HepG2 (cell line): ENCODE measurements around the gene EARS2. TPM values are rescaled to one million over a fixed set of nuclear protein-coding genes. Genes with fewer than 3 reads are reported as not detected.

Experiments
- ATAC-seq: fragments of 200-7000 bp; cut with Tn5 transposase; 3 replicates; pipeline ENCODE4 v1.9.1; 2020; ENCODE audit warnings: mild to moderate bottlenecking, moderate library complexity
- BruUV-seq: library from RNA; stranded (reverse); fragments of 400-500 nt; replicated peaks from 2 replicates; lab custom pipeline; 2021; lab: Mats Ljungman, UMichigan
- CTCF ChIA-PET: fragments of 300-600 bp; formaldehyde crosslinking; extraction: SDS; loops from one replicate; lab custom pipeline; 2021; ENCODE audit warnings: low total read pairs, inconsistent platforms, low intra/inter-chr PET ratio; lab: Yijun Ruan, JAX
- POLR2A ChIA-PET: fragments of 350-600 bp; sonication (Branson Sonifier 250); formaldehyde crosslinking; loops from one replicate; lab custom pipeline; 2020; ENCODE audit warnings: antibody characterized with exemption, inconsistent platforms; lab: Yijun Ruan, JAX
- DNase-seq: peaks from one replicate; pipeline ENCODE4 v3.0.0-alpha.2; 2015; ENCODE audit warnings: low spot score
- FAIRE-seq: peaks from 3 replicates; lab custom pipeline; 2011; peaks lifted over from hg19 to GRCh38; lab: Jason Lieb, UNC
- H2AFZ ChIP-seq: one replicate; pipeline ENCODE4 v1.6.1; 2011; ENCODE audit warnings: low read length, inconsistent platforms
- H3K27ac ChIP-seq: fragments of 300-600 bp; 3 replicates; pipeline ENCODE4 v1.8.0; 2011; ENCODE audit warnings: mixed run types, mild to moderate bottlenecking, mixed read lengths, low read length, inconsistent platforms; ENCODE audit not compliant: insufficient read depth; ENCODE audit errors: extremely low read length
- H3K27me3 ChIP-seq, 2 experiments: fragments of 200-600 bp in 1 of 2; 2 replicates in 1 of 2; 3 replicates in 1 of 2; pipeline versions ENCODE4 v1.6.0 to v1.8.0; 2011; ENCODE audit warnings: low read length in 2 of 2, mild to moderate bottlenecking in 2 of 2, moderate library complexity in 2 of 2, inconsistent platforms in 1 of 2; ENCODE audit not compliant: insufficient read depth in 2 of 2, control insufficient read depth in 1 of 2
- H3K36me3 ChIP-seq, 2 experiments: fragments of 200-600 bp in 1 of 2; replicated peaks in 1 of 2; 2 replicates in 1 of 2; 3 replicates in 1 of 2; pipeline versions ENCODE4 v1.5.1 to v1.8.0; 2011; ENCODE audit warnings: low read length in 2 of 2, inconsistent platforms in 1 of 2; ENCODE audit not compliant: insufficient read depth in 2 of 2, control insufficient read depth in 1 of 2
- H3K4me1 ChIP-seq: 2 replicates; pipeline ENCODE4 v1.5.1; 2012; ENCODE audit warnings: low read length, inconsistent platforms; ENCODE audit not compliant: insufficient read depth
- H3K4me2 ChIP-seq: 2 replicates; pipeline ENCODE4 v1.6.0; 2011; ENCODE audit warnings: low read depth, low read length, inconsistent platforms
- H3K4me3 ChIP-seq, 3 experiments: fragments of 200-600 bp in 1 of 3; sonication (generic), shearing (Covaris generic) in 1 of 3; replicated peaks in 1 of 3; 2 replicates each; pipeline ENCODE4 v1.5.1; 2011 to 2016; ENCODE audit warnings: low read length in 3 of 3, inconsistent platforms in 2 of 3, low read depth in 2 of 3, mild to moderate bottlenecking in 2 of 3, control low read depth in 1 of 3, mixed read lengths in 1 of 3; ENCODE audit not compliant: insufficient read depth in 1 of 3
- H3K79me2 ChIP-seq: one replicate; pipeline ENCODE4 v1.6.1; 2011; ENCODE audit warnings: low read length, inconsistent platforms; ENCODE audit not compliant: insufficient read depth
- H3K9ac ChIP-seq: 2 replicates; pipeline ENCODE4 v1.6.0; 2011; ENCODE audit warnings: mild to moderate bottlenecking, low read depth, low read length, inconsistent platforms; ENCODE audit not compliant: insufficient read depth
- H3K9me3 ChIP-seq: 2 replicates; pipeline ENCODE4 v1.5.1; 2012; ENCODE audit warnings: mild to moderate bottlenecking, low read length
- H4K20me1 ChIP-seq: 2 replicates; pipeline ENCODE4 v1.6.0; 2011; ENCODE audit warnings: inconsistent platforms, mild to moderate bottlenecking, low read length, moderate library complexity; ENCODE audit not compliant: insufficient read depth
- MEIS1 ChIP-seq: sonication (generic); formaldehyde crosslinking; IDR thresholded peaks from 2 replicates; pipeline ENCODE4 v1.9.0; 2021; ENCODE audit warnings: mild to moderate bottlenecking, missing genetic modification reagents, moderate library complexity, borderline replicate concordance
- MLXIP ChIP-seq: sonication (generic); formaldehyde crosslinking; IDR thresholded peaks from 2 replicates; pipeline ENCODE4 v1.9.0; 2021; ENCODE audit warnings: missing genetic modification reagents, borderline replicate concordance
- NFYC ChIP-seq: IDR thresholded peaks from 2 replicates; pipeline ENCODE4 v1.6.1; 2016; ENCODE audit warnings: missing genetic modification reagents, missing compliant biosample characterization
- NRL ChIP-seq: sonication (generic); formaldehyde crosslinking; IDR thresholded peaks from 2 replicates; pipeline ENCODE4 v1.5.0; 2020; ENCODE audit warnings: missing genetic modification reagents, mild to moderate bottlenecking, moderate library complexity, borderline replicate concordance
- RBAK ChIP-seq: sonication (generic); formaldehyde crosslinking; IDR thresholded peaks from 2 replicates; pipeline ENCODE4 v1.5.1; 2020; ENCODE audit warnings: mild to moderate bottlenecking, missing genetic modification reagents
- REL ChIP-seq: sonication (generic); formaldehyde crosslinking; conservative IDR thresholded peaks from 2 replicates; pipeline ENCODE4 v1.8.0; 2022; ENCODE audit warnings: mild to moderate bottlenecking, missing genetic modification reagents, moderate library complexity
- ZHX2 ChIP-seq, 2 experiments: sonication (generic) in 1 of 2; formaldehyde crosslinking in 1 of 2; IDR thresholded peaks; 2 replicates each; pipeline versions ENCODE4 v1.6.1 to v1.9.0; 2014 to 2022; ENCODE audit warnings: antibody characterized with exemption in 1 of 2, borderline replicate concordance in 1 of 2, inconsistent platforms in 1 of 2, low read depth in 1 of 2, missing genetic modification reagents in 1 of 2
- ZNF550 ChIP-seq: sonication (generic); formaldehyde crosslinking; IDR thresholded peaks from 2 replicates; pipeline ENCODE4 v1.4.0; 2020; ENCODE audit warnings: mild to moderate bottlenecking, missing genetic modification reagents, borderline replicate concordance
- WGBS: methylation state at CpG from one replicate; pipeline ENCODE4 v1.1.6; 2017; ENCODE audit warnings: low lambda C conversion rate; 5-methylcytosine and 5-hydroxymethylcytosine counted together
- in situ Hi-C: cut with HindIII; loops from 2 replicates; pipeline ENCODE4 v1.10.0; 2017; ENCODE audit warnings: low pct_unique_long_range_greater_than_20kb; ENCODE audit not compliant: extremely low pct_ligation_motif_present
- intact Hi-C: fragments of 100-400 bp; cut with micrococcal nuclease; formaldehyde crosslinking; loops from one replicate; pipeline ENCODE4 v1.10.0; 2022; ENCODE audit not compliant: unreplicated experiment
- polyA plus RNA-seq, 8 experiments: library from polyadenylated mRNA; depleted of rRNA in 3 of 8; stranded (reverse) in 7 of 8; unstranded in 1 of 8; fragments of >200 nt; fragmentation: Illumina TruSeq in 4 of 8; extraction: Trizol in 4 of 8; gene quantifications; 2 replicates each; pipeline versions ENCODE4 v1.2.1 to v1.2.3, GENCODE V29; 2011 to 2016; ENCODE audit warnings: low read depth in 4 of 8, missing spikeins in 1 of 8, mixed read lengths in 1 of 8; ENCODE audit not compliant: insufficient read depth in 1 of 8
- total RNA-seq, 5 experiments: library from RNA; depleted of rRNA; stranded (reverse); fragments of >200 nt; fragmentation: Illumina TruSeq; extraction: Trizol; gene quantifications; 2 replicates each; pipeline ENCODE4 v1.2.3, GENCODE V29; 2016; ENCODE audit warnings: low read depth in 1 of 5

EARS2 gene
- total and polyA plus RNA-seq, 2 of the 13 experiments (the other 11 are each of a cell fraction or from before 2014, with no cell fraction given), result 49.4 to 80.4 TPM

- CTCF ChIA-PET, result no interaction called here
- FAIRE-seq, result no peak
- intact Hi-C loops, result no loop called here
These were observed 74.4 kb downstream of the EARS2 start for GRCh38 chr16:23482778-23483177.

GRCh38 chr16:23480257-23480656 is 76.9 kb downstream of the EARS2 start:
- Histone ChIP-seq H4K20me1 (no peaks in the 10 kb centered on the region), H3K79me2 (no peaks in the 10 kb centered on the region), H3K9ac (no peak overlapping the region), H3K4me2 (no peak overlapping the region), H3K9me3 (no peaks in the 10 kb centered on the region), H2AFZ (no peak overlapping the region), H3K4me3 (no peak overlapping the region), H3K36me3 (peaks cover 64 to 94% of the 10 kb centered on the region in 2 experiments), H3K27me3 (no peaks in the 10 kb centered on the region; a peak in 1 of 5 replicates), H3K4me1 (no peaks in the 10 kb centered on the region), H3K27ac (no peak overlapping the region)
- no peak for ATAC-seq
- no peak for TF ChIP-seq MEIS1 (CRISPR knock-in tag)
- TF ChIP-seq MLXIP, result no peak
- TF ChIP-seq RBAK (CRISPR knock-in tag), result no peak
- no peak for TF ChIP-seq REL (CRISPR knock-in tag)
- no peak for TF ChIP-seq ZHX2 (IDR thresholded peaks at IDR 0.05; ENCODE audit: low read depth)
- TF ChIP-seq ZHX2 (CRISPR knock-in tag; IDR thresholded peaks at IDR 0.05; ENCODE audit: borderline replicate concordance), result no peak
- TF ChIP-seq NFYC (CRISPR knock-in tag), result no peak
- TSS peak; percentile 20 for BruUV-seq
- in situ Hi-C loops (no loop called here), intact Hi-C loops (no loop called here)
- FAIRE-seq, result no peak
- no peak for DNase-seq
- 91% methylated on average over 4 of the region's 4 CpGs for WGBS
- POLR2A ChIA-PET, result no interaction called here
- CTCF ChIA-PET, result no interaction called here

More at GRCh38 chr16:23482778-23483177, 74.4 kb downstream of the EARS2 start:
- H3K27me3 ChIP-seq, result no peaks in the 10 kb centered on the region; a peak in 1 of 5 replicates
- no peak for DNase-seq
- H3K4me2 ChIP-seq, result no peak overlapping the region
- in situ Hi-C loops, result no loop called here
- no peak for ATAC-seq
- no peak overlapping the region for H2AFZ ChIP-seq
- no peak overlapping the region for H3K27ac ChIP-seq
- over 99% methylated on average over 14 of the region's 14 CpGs for WGBS
- H3K4me3 ChIP-seq, result no peak overlapping the region
- no TSS peak for BruUV-seq
- no peak overlapping the region for H3K9ac ChIP-seq
- no peaks in the 10 kb centered on the region for H3K9me3 ChIP-seq
- POLR2A ChIA-PET, result no interaction called here
- TF ChIP-seq ZNF550 (CRISPR knock-in tag) (no peak), NRL (peak; percentile 51; the same call in 1 of the 2 replicates)
- no peaks in the 10 kb centered on the region for H4K20me1 ChIP-seq
- H3K4me1 ChIP-seq, result no peaks in the 10 kb centered on the region
- no peaks in the 10 kb centered on the region for H3K79me2 ChIP-seq
- peaks cover 77 to 94% of the 10 kb centered on the region in 2 experiments for H3K36me3 ChIP-seq
